ENCODE data around the gene LHFPL3.

- TF ChIP-seq CTCF (conservative IDR thresholded peaks at IDR 0.05) (no peak), EZH2 (IDR thresholded peaks at IDR 0.05; ENCODE audit: low read depth) (no peak)
Measured at GRCh38 chr7:104825099-104825498, 496.7 kb downstream of the LHFPL3 start.
